Testis (tissue), 3 donors: Measurements from ENCODE around the gene CTTNBP2. TPM values are rescaled to one million over a fixed set of nuclear protein-coding genes. Genes with fewer than 3 reads are reported as not detected.

Source experiments
- DNase-seq: peaks from one replicate; pipeline ENCODE4 v3.0.0-alpha.2; 2019
- H3K27ac ChIP-seq, 2 donors: fragments of 200-600 bp; sonication (generic); one replicate each; pipeline ENCODE4 v1.5.1; 2019
- H3K27me3 ChIP-seq: fragments of 200-600 bp; sonication (generic); one replicate; pipeline ENCODE4 v1.5.1; 2019
- H3K36me3 ChIP-seq: fragments of 200-600 bp; sonication (generic); one replicate; pipeline ENCODE4 v1.5.1; 2017; ENCODE audit warnings: low read depth; ENCODE audit errors: missing control alignments
- H3K4me1 ChIP-seq: fragments of 200-600 bp; sonication (generic); one replicate; pipeline ENCODE4 v1.5.1; 2019
- H3K4me3 ChIP-seq, 2 donors: fragments of 200-600 bp; sonication (generic); one replicate each; pipeline ENCODE4 v1.5.1; 2017 to 2019
- H3K9me3 ChIP-seq: fragments of 200-600 bp; sonication (generic); one replicate; pipeline ENCODE4 v1.5.1; 2017
- POLR2A ChIP-seq: fragments of 450-650 bp; IDR thresholded peaks from one replicate; pipeline ENCODE4 v1.6.1; 2017; ENCODE audit warnings: antibody characterized with exemption, mild to moderate bottlenecking, moderate library complexity
- WGBS, 2 donors: methylation state at CpG; one replicate each; pipeline ENCODE4 v1.1.5; 2018; 5-methylcytosine and 5-hydroxymethylcytosine counted together
- intact Hi-C: fragments of 100-400 bp; cut with DNase I; formaldehyde crosslinking; loops from one replicate; pipeline ENCODE4 v1.15.1; 2023; ENCODE audit warnings: low total_unique reads
- polyA plus RNA-seq: library from polyadenylated mRNA; stranded (reverse); fragments of 350-450 nt; fragmentation: Illumina TruSeq; extraction: RNeasy Lipid Tissue Mini Kit (QIAGEN cat#74804); gene quantifications from one replicate; pipeline ENCODE4 v1.2.3, GENCODE V29; 2014; ENCODE audit warnings: low read depth, low replicate concordance; ENCODE audit not compliant: insufficient read depth
- total RNA-seq, 2 donors: library from RNA; depleted of rRNA; stranded (reverse); fragments of >200 nt; gene quantifications; one replicate each; pipeline ENCODE4 v1.2.3, GENCODE V29; 2016
- TF ChIP-seq, protein P1 (sequence below), 3 experiments: fragments of 450-650 bp in 2 of 3; fragments of 200-600 bp in 1 of 3; sonication (generic) in 1 of 3; IDR thresholded peaks; one replicate each; pipeline ENCODE4 v1.5.1; 2016 to 2019; ENCODE audit warnings: antibody characterized with exemption in 3 of 3, mild to moderate bottlenecking in 2 of 3, moderate library complexity in 1 of 3

Gene CTTNBP2
- total and polyA plus RNA-seq, 3 donors from 2014 or later, result 2.7 to 4.3 (median 3.4) TPM

DNA sequence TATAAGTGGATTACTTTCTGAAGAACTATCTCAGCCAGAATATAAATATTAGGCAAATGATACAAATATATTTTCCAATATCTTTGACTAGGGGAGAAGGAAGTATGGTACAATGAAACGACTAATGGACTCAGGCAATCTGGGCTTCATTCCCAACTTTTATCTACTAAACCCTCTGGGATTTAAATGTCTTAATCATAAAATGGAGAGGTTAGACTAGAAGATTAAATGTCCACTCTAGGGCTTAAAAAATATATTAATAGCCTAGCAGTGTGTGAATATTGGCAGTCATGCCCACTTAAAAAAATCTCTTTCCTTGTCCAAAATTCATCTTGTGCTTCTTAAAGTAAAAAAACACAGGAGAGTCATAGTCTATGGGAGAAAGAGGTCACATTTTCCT is 98.3 kb downstream of the CTTNBP2 start:
- intact Hi-C loops, result no loop called here
- H3K4me3 ChIP-seq, result no peak overlapping the region
- no peak overlapping the region for H3K27ac ChIP-seq
- 29 to 59% methylated on average over 1 of the region's 1 CpG for WGBS, 2 donors
- TF ChIP-seq POLR2A, result no peak
- TF ChIP-seq, protein P1, sequence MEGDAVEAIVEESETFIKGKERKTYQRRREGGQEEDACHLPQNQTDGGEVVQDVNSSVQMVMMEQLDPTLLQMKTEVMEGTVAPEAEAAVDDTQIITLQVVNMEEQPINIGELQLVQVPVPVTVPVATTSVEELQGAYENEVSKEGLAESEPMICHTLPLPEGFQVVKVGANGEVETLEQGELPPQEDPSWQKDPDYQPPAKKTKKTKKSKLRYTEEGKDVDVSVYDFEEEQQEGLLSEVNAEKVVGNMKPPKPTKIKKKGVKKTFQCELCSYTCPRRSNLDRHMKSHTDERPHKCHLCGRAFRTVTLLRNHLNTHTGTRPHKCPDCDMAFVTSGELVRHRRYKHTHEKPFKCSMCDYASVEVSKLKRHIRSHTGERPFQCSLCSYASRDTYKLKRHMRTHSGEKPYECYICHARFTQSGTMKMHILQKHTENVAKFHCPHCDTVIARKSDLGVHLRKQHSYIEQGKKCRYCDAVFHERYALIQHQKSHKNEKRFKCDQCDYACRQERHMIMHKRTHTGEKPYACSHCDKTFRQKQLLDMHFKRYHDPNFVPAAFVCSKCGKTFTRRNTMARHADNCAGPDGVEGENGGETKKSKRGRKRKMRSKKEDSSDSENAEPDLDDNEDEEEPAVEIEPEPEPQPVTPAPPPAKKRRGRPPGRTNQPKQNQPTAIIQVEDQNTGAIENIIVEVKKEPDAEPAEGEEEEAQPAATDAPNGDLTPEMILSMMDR (IDR thresholded peaks at IDR 0.05), result no peak
- no peaks in the 10 kb centered on the region for H3K9me3 ChIP-seq
- DNase-seq, result no peak
- no peaks in the 10 kb centered on the region for H3K4me1 ChIP-seq
- no peaks in the 10 kb centered on the region for H3K36me3 ChIP-seq
- no peaks in the 10 kb centered on the region for H3K27me3 ChIP-seq

DNA sequence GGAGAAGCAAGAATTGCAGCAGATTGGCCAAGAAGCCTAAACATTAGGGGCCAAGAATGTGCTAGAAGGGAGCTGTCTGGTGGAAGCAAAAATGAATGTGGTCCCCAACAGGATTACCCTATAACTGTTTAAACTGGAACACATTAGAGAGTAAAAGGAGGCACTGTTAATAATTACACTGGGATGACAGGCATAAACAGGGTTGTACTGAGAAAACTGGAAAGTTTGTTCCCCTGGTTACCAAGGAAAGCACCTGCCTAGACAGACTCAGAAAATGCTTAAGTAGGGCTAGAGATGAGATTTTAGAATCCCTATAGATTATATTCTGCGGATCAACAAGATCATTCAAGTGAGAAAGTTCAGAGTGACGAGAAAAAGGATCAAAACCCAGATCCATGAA is 100.8 kb downstream of the CTTNBP2 start:
- whole genome bisulfite sequencing, 2 donors, result 97% methylated on average over 2 of the region's 2 CpGs
- Histone ChIP-seq H3K27ac (no peak overlapping the region), H3K27me3 (no peaks in the 10 kb centered on the region), H3K9me3 (no peaks in the 10 kb centered on the region), H3K36me3 (no peaks in the 10 kb centered on the region), H3K4me3 (no peak overlapping the region), H3K4me1 (no peaks in the 10 kb centered on the region)
- intact Hi-C loops, result no loop called here
- TF ChIP-seq, protein P1 (IDR thresholded peaks at IDR 0.05), result no peak
- TF ChIP-seq POLR2A, result no peak
- no peak for DNase-seq

DNA sequence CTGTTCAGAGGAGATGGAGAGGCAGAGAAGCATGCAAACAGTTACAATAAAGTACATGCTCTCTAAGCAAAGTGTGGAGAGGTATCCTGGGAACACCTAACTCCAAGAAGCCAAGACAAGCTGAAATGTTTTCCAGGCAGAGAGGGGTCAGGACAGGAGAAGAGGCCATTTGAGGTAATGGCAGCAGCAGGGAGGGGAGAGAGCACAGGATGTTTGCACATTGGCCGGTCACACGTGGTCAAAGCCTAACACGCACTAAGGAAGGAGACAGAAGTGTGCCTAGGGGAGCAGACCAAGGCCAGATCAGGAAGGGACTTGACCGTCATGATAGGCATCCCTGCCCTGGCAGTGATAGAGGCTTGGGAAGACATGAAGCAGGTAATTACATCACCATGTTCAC is 101.5 kb downstream of the CTTNBP2 start:
- Histone ChIP-seq H3K27me3 (no peaks in the 10 kb centered on the region), H3K4me1 (no peaks in the 10 kb centered on the region), H3K36me3 (no peaks in the 10 kb centered on the region), H3K27ac (no peak overlapping the region), H3K4me3 (no peak overlapping the region), H3K9me3 (no peaks in the 10 kb centered on the region)
- DNase-seq, result no peak
- TF ChIP-seq POLR2A, result no peak
- TF ChIP-seq, protein P1 (IDR thresholded peaks at IDR 0.05), result no peak
- WGBS, 2 donors, result 64 to 86% methylated on average over 4 of the region's 4 CpGs
- intact Hi-C loops, result no loop called here

DNA sequence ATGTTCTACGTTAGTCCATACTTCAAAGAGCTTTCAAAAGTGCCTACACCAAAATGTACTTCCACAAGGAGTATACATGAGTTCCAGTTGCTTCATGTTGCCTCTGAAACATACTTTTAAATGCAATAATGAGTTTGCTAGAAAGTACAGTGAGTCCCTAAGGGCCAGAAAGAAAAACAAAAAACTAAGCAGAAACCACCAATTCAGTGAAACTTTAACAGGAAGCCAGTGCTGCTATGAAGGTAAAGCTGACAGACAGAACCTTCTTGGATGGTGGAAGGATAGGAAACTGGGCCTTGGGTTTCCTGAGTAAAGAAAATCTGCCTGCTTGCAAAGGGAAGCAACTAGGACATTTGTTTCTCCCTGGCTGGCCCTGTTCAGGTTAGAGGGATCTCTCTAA is 104.2 kb downstream of the CTTNBP2 start:
- H3K36me3 ChIP-seq, result no peaks in the 10 kb centered on the region
- H3K27ac ChIP-seq, result no peak overlapping the region
- no peaks in the 10 kb centered on the region for H3K4me1 ChIP-seq
- DNase-seq, result no peak
- no peak for TF ChIP-seq POLR2A
- TF ChIP-seq, protein P1 (IDR thresholded peaks at IDR 0.05), result no peak
- H3K27me3 ChIP-seq, result no peaks in the 10 kb centered on the region
- WGBS, 2 donors, result 45 to 94% methylated on average over 1 of the region's 1 CpG
- no peaks in the 10 kb centered on the region for H3K9me3 ChIP-seq
- intact Hi-C loops, result no loop called here
- H3K4me3 ChIP-seq, result no peak overlapping the region

DNA sequence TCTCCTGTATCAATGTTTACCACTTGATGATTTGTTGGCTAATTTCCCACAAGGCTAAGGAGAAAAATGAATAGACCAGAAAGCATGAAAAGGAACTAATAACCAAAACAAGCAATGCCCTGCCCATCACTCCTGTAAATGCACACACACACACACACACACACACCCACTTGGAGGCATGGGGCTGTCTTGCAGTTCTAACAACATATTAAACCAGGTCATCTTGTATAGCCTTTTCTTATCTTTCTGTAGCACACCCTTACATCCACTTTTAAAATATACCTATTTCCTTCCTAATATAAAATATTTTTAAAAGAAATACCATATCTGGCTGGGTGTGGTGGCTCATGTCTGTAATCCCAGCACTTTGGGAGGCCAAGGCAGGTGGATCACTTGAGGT is 105.3 kb downstream of the CTTNBP2 start:
- no peak overlapping the region for H3K27ac ChIP-seq
- intact Hi-C loops, result no loop called here

More for the DNA sequence above, 105.3 kb downstream of the CTTNBP2 start:
- Histone ChIP-seq H3K4me1 (no peaks in the 10 kb centered on the region), H3K27me3 (no peaks in the 10 kb centered on the region), H3K4me3 (no peak overlapping the region), H3K36me3 (no peaks in the 10 kb centered on the region), H3K9me3 (no peaks in the 10 kb centered on the region)
- no peak for DNase-seq
- no peak for TF ChIP-seq POLR2A
- TF ChIP-seq, protein P1 (IDR thresholded peaks at IDR 0.05), result no peak
